Right lobe of liver (tissue), 4 donors: ENCODE results near the gene ZNF865.

Experiments used
- CTCF ChIP-seq, 4 donors: fragments of 200-600 bp in 3 of 4; fragments of 450-650 bp in 1 of 4; IDR thresholded peaks; one replicate each; pipeline versions ENCODE4 v1.5.1 to v1.8.0; 2016 to 2022; ENCODE audit warnings: antibody characterized with exemption in 4 of 4, mild to moderate bottlenecking in 2 of 4
- POLR2A ChIP-seq: fragments of 450-650 bp; IDR thresholded peaks from one replicate; pipeline ENCODE4 v1.6.1; 2017; ENCODE audit warnings: antibody characterized with exemption, mild to moderate bottlenecking
- donor health status: DM: no; HTN: no; CAD: no.
- donor health status: DM: no; HTN: no; CAD: no.
- donor health status: DM: no; HTN: yes; CAD: no.

- TF ChIP-seq CTCF (IDR thresholded peaks at IDR 0.05) (no peak), POLR2A (no peak)
Measured at GRCh38 chr19:55660991-55661390, 55.5 kb downstream of the ZNF865 start.
